NCI-H345 treated with DMSO at 0.1 percent for 48 hours (cell line): ENCODE results near the gene PANK2.
"Not testable (repeated sequence)": the region's sequence is repeated elsewhere in the genome, so short reads cannot be mapped to it uniquely, and the experiment has no call there.

Experiments used
- DNase-seq: peaks from one replicate; lab custom pipeline; 2025; ENCODE audit not compliant: unreplicated experiment; lab: John Stamatoyannopoulos, UW

PANK2 gene

DNA sequence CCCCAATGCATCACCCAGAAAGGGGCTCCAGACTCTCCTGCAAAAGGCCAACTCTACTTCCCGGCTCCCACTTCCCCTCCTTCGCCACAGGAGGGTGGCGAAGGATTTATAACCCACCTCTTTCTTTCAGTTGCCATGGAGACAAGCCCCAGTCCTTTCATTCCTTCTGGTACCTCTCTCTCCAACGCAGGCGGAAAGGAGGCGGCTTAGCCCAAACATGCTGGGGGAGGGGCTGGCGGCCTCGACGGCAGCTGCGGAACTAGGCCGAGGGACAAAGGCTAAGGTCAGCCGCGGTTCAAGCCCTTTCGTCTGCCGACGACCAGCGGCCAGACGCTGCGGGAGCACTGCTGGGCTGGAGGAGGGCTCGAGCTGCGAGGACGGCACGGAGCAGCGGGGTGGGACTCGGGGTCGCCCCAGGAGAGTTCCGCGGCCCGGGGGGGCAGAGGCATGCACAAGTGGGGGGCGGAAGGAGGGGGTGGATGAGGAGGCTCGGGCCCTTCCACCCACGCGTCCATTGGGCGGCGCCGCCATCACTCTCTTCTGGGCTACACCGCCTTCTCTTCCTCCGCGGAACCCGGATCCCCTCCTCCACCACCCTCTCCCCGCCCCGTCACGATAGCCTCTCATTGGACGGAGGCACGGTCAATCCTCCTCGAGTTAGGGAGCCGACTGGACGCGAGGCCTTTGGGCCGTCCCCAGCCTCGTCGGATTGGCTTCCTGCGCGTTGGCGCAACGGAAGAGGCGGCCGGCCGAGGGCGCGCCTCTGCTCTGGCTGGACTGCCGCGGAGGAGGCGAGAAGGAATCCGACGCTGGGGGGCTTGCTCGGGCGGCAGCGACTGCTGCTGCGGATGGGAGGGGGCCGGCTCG is at the start of gene PANK2:
Gene PANK2, plus strand, starts transcription at position 766 of the 867 bp plus-strand sequence.
- DNase-seq = peak; percentile 98

- not testable (repeated sequence) for DNase-seq
Measured at GRCh38 chr20:3840201-3840600, 49.0 kb upstream of the PANK2 start.

- DNase-seq = no peak
Measured at GRCh38 chr20:3842348-3842930, 46.7 kb upstream of the PANK2 start.

DNA sequence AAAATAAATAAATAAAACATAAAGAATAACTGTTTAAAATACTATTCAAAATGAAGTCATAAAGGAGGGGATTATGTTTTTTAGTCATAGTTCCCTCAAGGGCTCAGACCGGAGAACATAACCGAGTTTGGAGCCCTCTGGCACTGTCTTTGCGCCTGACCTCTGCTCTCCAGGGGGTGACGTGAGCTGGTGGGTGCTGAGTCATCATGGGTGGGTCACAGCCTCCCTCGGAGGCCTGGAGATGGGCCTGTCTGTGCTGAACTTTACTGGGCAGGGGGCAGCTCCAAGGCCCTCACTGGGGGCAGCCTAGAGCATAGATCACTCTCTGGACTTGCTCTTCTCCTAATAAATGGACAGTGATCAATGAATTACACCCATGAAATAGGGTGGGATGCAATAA is 45.7 kb upstream of the PANK2 start:
- DNase-seq = no peak

DNA sequence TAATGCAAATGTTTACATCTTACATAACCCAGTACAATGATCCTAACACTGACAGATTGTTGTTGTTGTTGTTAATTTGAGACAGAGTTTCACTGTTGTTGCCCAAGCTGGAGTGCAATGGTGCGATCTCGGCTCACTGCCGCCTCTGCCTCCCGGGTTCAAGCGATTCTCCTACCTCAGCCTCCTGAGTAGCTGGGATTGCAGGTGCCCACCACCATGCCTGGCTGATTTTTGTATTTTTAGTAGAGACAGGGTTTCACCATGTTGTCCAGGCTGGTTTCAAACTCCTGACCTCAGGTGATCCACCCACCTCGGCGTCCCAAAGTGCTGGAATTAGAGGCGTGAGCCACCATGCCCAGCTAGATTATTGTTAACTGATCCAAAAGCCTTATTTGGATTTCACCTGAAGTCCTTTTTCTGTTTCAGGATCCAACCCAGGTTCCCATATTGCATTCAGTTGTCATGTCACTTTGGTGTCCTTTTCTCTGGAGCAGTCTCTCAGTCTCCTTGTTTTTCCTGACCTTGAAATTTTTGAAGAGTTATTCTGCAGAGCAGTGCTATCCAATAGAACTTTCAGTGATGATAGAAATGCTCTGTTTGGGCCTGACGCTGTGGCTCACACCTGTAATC is 45.1 kb upstream of the PANK2 start:
- DNase-seq = not testable (repeated sequence)

GRCh38 chr20:3846378-3846739 is 42.8 kb upstream of the PANK2 start:
- DNase-seq = no peak

GRCh38 chr20:3846740-3847428 is 42.3 kb upstream of the PANK2 start, which contains the start of gene MAVS:
MAVS (plus strand) TSS chr20:3846834; CDS start chr20:3854625, 7,791 bp downstream.
- DNase-seq = peak; percentile 93

DNA sequence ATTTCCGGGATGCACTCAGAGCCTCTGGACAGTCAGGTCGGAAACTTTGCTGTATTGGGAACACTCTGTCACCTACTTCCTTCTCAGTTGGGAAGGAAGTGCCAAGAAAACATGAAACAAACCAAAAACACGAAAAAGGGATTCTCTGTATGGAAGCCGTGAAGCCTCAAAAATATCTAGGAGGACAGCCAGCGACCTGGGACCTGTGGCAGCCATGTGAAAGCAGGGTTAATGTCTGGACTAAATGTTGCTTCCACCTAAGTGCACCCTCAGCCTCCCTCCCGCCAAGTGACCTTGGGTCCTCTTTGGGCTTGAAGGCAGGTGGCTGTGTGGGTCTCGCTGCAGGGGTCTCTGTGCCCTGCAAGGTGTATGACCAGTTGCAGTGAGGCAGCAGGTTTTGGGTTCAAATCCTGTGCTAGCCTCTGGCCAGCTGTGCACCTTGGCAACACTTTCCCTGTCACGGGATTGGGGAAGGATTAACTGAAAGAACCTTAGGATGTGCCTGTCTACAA is 41.7 kb upstream of the PANK2 start:
- DNase-seq = no peak

DNA sequence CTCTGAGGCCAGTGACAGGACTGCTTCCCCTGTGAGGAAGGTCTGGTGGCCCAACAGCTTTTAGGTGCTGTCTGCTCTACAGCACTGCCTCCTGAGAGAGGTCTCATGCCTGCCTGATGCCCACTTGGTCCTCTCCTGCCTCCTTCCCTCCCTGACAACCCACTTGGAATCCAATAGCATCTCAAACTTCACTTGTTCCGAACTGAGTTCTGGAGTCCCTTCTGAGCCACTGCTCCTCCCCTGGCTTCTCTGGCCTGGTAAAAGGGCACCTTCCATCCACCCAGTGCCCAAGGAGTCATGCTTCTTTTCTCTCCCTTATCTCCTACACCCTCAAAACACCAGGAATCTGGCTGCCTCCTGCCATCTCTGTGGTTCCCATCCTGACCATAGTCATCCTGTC is 40.6 kb upstream of the PANK2 start:
- no peak for DNase-seq

DNA sequence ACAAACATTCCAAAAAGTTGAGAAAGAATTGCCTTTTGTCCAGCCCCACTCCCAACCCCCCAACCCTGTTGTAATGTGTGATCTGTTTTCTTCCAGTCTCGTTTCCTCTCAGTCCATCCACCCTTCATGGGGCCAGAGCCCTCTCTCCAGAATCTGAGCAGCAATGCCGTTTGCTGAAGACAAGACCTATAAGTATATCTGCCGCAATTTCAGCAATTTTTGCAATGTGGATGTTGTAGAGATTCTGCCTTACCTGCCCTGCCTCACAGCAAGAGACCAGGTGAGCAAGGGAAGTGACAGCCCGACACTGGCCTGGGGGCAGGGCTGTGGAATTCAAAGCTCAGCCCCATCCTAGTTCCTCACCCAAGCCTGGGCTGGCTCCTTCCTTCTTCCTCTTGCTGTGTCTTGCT is 34.7 kb upstream of the PANK2 start:
- no peak for DNase-seq

DNA sequence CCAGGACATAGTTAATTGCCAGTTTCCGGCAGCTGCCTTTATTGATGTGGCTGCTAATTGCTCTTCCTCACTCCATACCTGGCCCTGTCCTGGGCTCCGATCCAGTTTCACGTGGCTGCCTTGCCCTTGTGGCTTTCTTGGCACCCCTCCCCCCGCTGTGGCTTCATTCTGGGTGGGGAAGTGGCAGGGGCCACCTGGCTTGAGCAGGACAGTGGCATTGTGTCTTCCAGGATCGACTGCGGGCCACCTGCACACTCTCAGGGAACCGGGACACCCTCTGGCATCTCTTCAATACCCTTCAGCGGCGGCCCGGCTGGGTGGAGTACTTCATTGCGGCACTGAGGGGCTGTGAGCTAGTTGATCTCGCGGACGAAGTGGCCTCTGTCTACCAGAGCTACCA is 31.8 kb upstream of the PANK2 start:
- DNase-seq = no peak

DNA sequence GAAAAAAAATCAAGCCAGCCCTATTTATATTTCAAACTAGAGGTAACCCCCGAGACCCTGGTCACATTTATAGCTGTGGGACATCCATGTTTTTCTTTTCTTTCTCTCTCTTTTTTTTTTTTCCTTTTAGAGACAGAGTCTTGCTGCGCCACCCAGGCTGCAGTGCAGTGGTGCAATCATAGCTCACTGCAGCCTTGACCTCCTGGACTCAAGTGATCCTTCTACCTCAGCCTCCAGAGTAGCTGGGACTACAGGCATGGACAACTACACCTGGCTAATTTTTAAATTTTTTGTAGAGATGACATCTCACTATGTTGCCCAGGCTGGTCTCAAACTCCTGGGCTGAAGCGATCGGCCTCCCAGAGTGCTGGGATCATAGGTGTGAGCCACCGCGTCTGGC is 30.5 kb upstream of the PANK2 start:
- no peak for DNase-seq

DNA sequence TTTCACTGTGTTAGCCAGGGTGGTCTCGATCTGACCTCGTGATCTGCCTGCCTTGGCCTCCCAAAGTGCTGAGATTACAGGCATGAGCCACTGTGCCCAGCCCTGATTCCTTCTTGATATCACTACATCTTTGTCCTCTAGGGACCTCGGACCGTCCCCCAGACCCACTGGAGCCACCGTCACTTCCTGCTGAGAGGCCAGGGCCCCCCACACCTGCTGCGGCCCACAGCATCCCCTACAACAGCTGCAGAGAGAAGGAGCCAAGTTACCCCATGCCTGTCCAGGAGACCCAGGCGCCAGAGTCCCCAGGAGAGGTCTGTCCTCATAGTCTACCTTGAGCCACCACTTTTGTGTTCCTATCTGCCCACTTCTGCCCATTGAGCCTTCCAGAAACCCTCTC is 28.0 kb upstream of the PANK2 start:
- DNase-seq = no peak

- DNase-seq = no peak
Measured at GRCh38 chr20:3862333-3862732, 26.9 kb upstream of the PANK2 start.

GRCh38 chr20:3863317-3863716 is 25.9 kb upstream of the PANK2 start:
- DNase-seq = no peak

GRCh38 chr20:3864518-3864917 is 24.7 kb upstream of the PANK2 start:
- no peak for DNase-seq

- no peak for DNase-seq
Measured at GRCh38 chr20:3865152-3865886, 23.9 kb upstream of the PANK2 start.

GRCh38 chr20:3865887-3866407 is 23.2 kb upstream of the PANK2 start:
- DNase-seq = no peak

GRCh38 chr20:3866464-3866863 is 22.7 kb upstream of the PANK2 start:
- no peak for DNase-seq

DNA sequence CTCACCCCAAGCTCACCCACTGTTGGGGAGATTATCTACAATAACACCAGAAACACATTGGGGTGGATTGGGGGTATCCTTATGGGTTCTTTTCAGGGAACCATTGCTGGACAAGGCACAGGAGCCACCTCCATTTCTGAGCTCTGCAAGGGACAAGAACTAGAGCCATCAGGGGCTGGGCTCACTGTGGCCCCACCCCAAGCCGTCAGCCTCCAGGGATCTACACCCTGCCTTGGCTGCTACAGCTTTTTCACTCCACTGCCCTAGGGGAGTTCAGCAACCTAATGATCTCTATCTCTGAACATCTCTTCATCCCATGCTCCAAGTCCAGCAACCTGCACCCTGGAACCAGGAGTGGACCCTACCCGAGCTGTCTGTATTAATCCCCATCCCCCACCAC is 21.4 kb upstream of the PANK2 start:
- DNase-seq = no peak
